Measurements from ENCODE around the gene OSTN.

DNA sequence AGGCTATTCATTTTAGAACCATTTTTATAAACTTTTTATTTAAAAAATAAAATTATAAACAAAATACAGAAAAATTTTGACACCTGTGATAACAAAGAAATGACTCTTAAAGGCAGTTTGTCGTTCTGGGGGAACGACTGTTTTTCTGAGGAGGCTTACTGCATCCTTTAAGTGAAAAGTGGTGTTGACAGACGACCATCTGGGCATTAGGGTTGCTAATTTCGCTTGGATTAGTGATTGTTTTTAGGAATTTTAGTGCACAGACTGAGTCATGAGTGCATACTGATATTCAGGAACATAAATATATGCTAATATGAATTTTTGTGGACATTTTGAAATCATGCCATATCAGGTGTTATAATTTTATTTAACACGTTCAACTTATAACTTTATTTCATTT, 28.5 kb downstream of the OSTN start:
- no peak for TF ChIP-seq CTCF (IDR thresholded peaks at IDR 0.05)
- no peak for TF ChIP-seq EP300 (IDR thresholded peaks at IDR 0.05)

All from tibial nerve (tissue), 4 donors.